Renal cortical epithelial cell (primary cell): Measurements from ENCODE around the gene RASA3. TPM values are rescaled to one million over a fixed set of nuclear protein-coding genes. Genes with fewer than 3 reads are reported as not detected.
"Not testable (repeated sequence)": the region's sequence is repeated elsewhere in the genome, so short reads cannot be mapped to it uniquely, and the experiment has no call there.

Source experiments
- DNase-seq: peaks from one replicate; pipeline ENCODE4 v3.0.0-alpha.2; 2011; ENCODE audit warnings: low read depth
- total RNA-seq: library from RNA; depleted of rRNA; stranded (reverse); fragments of >200 nt; gene quantifications from 2 replicates; pipeline ENCODE4 v1.2.3, GENCODE V29; 2014

Gene RASA3
- total RNA-seq, 1 donor from 2014 or later, result 10.9 TPM

DNA sequence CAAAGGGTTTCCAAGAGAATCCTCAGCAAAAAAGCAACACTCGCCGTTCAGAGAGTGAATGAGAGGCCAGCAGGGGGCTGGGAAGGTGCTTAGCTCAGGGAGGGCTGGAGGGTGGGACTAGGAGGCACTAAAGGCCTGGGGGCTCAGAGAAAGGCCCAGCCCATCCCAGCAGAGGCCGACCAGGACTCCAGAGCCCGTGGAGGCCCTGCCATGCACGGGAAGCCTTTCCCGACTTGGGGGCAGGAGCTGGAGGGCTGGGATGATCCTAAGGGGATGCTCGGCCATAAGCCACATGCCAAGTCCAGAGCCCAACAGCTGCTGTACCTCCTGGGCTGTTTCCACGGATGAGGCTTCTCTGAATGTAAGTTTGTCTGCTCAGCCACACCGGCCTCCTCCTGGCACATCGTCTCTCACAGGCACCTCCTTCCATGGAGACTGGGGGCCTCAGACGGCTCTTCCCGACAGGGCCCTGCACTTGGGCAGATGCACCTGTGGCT, 19.5 kb downstream of the RASA3 start:
- no peak for DNase-seq

DNA sequence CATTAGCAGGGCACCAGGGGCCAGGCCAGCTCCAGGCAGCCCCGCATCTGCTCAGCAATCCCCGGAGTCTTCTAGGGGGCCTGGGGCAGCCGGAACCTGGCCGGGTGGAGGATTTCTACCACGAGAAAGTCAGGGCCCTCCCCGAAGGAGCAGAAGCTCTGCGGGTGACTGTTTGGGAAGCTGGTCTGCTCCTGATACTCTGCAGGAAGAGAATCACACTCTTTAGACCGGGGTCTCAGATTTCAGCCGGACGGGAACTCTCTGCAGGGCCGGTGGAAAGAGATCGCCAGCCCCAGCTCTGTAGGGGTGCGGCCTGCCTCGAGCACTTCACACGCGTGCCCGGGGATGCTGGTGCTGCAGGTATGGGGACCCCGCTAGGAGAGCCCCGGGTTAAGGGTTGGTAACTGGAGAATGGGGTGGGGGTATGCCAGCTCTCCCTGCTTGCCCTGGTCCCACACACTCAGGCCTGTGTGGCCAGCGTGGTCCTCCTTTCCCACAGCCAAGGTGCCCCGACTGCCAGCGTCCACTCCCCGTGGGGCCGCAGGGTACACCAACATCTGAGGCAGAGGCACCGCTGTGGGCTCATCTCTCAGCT, 20.1 kb downstream of the RASA3 start:
- DNase-seq, result no peak

DNA sequence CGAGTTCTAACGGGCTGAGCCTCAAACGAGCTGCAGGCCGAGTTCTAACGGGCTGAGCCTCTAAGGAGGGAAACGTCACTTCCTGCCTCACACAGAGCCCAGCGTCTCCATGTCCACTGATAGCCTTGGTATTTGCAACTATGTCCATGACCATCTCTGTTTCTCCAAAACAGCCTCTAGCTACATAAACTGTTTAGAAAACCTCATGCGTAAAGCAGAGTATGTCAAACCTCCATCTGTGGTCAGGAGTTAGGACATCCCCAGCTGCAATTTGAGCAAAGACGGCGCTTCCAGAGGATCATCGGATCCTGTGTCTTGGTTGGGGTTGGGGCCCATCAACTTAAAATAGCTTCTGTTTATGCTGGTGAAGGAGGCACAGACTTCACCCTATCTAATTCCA, 20.8 kb downstream of the RASA3 start:
- DNase-seq, result no peak

DNA sequence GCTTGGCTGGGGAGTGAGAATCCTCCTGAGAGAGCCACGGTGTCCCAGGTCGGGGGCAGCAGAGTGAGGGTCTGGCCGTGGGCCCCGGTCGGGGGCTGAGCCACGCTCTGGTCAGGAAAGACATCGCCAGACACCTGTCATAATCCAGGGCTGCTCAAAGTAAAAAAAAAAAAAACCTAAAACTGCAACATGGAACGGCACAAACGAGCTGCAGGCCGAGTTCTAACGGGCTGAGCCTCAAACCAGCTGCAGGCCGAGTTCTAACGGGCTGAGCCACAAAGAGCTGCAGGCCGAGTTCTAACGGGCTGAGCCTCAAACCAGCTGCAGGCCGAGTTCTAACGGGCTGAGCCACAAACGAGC, 21.6 kb downstream of the RASA3 start:
- DNase-seq, result not testable (repeated sequence)

DNA sequence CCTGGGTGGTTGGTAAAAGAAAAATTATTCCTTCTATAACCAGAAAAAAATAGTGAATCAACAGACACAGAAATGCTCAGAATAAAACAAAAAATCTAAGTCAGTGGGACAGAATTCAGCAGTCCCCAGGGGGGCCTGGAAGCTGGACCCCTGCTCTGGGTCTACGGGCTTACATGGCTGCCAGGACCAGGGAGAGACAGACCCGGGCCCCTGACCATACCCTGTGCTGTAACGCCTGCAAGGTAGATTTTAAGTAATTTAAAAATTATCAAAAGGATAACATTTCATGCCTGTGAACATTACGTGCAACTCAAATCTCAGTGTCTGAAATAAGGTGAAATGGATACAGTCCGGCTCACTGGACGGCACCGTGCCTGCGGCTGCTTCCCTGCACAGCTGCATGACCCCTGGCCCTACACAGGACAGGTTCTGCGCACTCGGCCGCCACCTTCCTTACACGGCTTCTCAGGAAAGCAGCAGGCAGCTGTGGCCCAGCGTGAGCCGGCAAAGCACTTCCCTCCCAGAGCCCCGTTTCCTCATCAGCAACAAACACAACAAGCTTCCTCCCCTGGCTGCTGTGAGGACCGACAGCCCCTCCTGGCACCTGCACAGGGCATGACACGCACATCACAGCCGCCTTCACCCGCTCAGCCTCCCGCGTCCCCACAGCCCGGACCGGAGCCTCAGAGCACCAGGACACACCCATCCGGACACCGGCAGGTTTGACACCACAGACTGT, 22.2 kb downstream of the RASA3 start:
- DNase-seq, result no peak

DNA sequence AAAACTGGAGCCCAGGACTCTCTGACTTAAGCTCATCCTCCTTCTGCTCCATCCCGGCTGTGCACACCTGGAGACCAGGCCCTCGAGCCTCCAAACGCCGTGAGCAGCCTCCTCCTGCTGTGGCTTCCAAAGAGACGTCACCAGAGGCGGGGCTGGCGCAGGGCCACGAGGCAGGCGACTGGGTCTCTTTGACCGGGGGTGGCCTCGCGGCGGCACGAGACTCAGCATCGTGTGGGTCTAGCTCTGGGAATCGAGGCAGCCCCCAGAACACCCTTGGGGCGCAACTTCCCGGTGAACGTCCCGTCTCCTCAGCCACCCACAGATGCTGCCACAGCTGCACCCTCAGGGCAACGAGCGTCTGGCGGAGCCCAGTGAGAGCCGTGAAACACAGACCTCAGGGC, 22.8 kb downstream of the RASA3 start:
- DNase-seq, result no peak

DNA sequence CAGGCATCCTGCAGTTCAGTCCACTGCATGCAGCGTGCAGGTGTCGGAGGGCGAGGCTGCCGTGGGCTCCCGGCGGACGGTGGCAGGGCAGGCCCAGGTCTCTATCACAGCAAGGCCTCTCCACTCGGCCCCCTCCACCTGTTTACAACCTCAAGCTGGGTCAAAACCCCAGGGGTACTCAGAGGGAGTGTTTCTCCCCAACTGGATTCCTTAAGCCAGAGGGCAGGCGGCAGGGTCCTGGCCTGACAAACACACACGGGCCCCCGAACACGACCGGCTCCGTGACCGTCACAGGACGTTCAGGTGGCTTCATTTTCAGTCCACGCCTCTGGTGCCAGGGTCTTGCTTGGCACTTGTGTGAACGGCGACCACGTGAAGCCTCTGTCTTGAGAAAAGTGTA, 23.5 kb downstream of the RASA3 start:
- DNase-seq, result no peak

DNA sequence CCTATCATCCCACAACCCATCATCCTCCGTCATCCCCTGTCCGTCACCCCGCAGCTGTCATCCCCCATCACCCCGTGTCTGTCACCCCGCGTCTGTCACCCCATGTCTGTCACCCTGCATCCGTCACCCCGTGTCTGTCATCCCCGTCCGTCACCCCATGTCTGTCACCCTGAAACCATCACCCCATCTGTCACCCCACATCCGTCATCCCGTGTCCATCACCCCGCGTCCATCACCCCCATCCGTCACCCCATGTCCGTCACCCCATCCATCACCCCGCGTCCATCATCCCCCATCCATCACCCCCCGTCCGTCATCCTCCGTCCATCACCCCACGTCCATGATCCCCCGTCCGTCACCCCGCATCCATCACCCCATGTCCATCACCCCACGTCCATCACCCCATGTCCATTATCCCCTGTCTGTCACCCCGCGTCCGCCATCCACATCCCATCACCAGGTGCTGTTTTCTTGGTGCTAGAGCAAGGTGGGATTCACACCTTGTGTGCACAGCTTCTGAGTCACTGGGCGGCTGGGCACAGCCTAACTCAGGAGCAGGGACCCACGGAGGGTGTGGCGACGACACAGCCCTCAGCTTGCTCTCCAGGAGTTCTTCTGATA, 24.2 kb downstream of the RASA3 start:
- DNase-seq, result no peak

DNA sequence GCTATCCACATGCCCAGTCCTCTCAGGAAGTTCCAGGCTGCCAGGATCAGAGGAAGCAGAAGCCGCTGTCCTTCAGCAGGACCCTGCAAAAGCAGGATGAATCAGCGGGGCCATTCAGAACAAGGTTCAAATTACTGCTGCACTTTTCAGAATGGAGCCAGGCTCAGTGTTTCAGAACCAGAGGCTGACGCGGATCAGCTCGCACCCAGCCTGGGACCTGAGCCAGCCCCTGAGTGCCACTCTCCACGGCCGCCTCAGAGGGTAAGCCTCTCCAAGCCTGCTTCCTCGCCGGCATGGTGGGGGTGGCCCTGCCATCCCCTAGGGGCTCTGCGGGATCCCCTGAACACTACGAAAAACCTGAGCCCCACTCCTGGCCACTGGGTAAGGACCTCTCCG, 24.7 kb downstream of the RASA3 start:
- DNase-seq, result no peak

DNA sequence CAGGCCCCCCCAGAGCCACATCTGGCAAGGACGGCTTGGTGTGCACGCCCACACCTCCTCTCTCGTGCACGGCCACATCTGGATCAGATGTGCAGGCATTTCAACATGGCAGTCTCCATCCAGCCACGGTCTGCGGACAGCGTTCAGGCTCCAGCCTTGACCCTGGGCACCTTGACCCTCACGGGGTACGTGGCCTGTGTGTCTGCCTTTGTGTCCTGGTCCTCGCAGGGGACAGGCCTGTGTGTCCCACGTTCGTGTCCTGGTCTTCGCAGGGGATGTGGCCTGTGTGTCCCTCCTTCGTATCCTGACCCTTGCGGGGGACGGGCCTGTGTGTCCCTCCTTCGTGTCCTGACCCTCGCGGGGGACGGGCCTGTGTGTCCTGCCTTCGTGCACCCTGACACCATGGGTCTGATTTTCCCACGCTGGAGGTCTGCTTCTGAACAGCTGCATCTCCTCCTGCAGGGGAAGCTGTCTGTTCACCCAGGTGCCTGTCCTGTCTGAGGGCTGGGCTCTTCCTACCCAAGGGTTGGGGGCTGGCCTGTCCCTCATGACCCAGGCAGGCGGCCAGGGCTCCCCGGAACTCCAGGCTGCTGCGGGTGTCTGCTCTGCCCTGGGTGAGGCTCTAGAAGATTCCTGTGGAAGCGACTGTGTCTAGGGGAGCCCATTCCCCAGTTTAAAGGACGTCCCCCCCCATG, 25.3 kb downstream of the RASA3 start:
- DNase-seq, result no peak

DNA sequence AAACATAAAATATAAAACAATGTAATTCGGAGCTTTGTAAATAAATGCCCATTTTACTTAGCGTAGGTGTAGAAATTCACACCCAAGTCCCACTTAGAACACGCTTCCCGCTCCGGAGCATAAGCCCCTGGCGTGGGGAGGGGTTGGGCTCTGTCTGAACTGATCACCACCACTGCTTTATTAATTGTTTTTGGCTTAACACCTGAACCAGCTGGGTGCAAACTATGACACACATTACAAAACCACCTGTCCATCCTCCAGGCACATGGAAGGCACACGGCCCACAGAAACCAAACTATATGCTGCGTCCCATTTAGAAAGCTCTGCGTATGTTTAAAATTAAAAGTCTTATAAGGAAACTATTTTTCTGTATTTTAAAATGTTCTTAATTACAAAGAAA, 25.9 kb downstream of the RASA3 start:
- no peak for DNase-seq

DNA sequence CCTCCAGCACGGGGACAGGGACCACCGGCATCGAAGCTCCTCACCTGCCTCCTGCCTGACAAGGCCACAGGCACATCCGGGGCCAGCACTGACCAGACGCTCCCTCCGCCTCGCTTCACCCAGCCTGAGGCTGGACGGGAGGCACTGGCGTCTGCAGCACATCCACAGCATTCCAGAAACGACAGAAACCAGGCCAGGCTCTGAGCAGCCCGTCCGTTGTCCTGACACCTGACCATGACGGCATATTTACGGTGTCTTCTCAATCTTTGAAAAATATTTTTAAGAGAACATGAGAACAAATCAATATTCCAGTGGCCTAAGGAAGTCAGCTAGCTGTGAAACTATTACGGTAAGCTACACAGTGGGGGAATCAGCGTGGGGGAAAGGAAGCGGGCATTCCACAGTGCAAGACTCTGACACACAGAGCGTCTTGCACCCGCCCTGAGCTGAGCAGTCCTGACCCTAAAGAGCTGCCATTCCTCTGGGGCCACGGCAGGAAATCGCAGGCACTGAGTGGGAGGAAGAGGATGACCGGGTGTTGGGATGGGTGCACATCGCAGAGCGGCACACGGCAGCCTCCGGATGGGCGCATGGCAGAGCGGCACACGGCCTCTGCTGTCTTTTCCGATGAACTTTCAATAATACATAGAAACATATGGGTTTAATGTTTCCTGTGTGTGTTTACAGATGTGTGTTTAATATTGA, 26.8 kb downstream of the RASA3 start:
- DNase-seq, result no peak

DNA sequence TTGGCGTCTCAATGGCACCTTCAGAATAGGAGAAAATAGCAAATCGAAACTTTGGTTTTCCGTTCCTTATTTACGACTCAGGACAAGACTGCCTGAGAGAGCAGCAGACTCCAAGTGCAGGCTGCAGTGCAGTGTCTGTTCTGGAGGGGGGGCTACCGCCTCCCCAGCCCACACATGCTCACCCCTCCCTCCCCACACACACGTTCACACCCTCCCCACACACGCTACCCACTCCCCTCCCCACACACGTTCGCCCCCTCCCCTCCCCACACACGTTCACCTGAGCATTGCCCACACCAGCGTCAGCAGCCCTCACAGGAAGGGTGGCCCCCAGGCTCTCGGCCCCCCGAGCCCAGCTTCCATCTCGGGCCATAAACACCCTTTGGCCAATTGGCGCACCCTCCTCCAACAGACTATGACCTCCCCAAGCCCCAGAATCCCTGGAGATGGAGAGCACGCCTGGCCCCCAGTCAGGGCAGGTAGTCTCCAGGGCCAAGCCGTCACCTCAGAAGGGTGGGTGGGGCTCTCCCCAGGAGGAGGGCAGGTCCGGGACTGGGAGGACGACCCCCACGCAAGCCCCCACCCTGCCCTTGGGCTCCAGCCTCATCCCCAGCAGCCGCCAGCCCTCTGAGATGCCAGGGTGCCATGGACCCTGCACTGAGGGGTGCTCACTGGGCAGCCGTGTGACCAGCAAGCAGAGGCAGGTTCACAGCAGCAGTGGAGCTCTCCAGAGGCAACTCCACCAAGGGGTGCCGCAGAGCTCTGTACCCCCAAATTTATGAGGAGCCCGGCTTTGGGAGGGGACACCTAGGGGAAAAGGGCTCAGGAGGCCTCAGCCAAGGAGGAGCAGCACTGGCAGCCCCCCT, 27.5 kb downstream of the RASA3 start:
- no peak for DNase-seq

DNA sequence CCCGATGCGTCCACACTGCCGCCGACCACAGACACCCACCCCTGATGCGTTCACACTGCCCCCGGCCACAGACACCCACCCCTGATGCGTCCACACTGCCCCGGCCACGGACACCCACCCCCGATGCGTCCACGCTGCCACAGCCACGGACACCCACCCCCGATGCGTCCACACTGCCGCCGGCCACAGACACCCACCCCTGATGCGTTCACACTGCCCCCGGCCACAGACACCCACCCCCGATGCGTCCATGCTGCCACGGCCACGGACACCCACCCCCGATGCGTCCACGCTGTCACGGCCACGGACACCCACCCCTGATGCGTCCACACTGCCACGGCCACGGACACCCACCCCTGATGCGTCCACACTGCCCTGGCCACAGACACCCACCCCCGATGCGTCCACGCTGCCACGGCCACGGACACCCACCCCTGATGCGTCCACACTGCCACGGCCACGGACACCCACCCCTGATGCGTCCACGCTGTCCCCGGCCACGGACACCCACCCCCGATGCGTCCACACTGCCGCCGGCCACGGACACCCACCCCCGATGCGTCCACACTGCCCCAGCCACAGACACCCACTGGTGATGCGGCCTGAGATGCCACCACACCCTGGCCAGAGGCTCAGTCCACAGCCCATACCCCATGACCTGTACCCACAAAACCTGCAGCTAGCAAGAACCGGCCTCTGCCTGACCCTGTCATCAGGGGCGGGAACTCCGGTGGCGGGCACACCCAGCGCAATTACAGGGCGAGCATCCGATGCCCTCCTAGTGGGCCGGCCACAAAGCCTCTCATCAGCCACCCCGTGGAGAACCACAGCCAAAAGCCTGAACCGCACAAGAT, 28.4 kb downstream of the RASA3 start:
- DNase-seq, result no peak

DNA sequence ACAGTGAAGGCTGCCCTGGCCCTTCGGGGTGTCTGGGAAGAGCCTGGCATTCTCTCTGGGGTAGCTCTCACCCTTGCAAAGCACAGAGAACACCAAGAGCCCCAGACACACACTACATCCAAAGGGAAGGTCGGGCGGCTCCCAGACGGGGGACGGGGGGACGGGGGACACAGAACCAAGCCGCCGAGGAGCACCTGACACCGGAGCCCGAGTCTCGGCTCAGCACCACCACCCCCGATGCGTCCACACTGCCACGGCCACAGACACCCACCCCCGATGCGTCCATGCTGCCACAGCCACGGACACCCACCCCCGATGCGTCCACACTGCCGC, 29.2 kb downstream of the RASA3 start:
- not testable (repeated sequence) for DNase-seq

DNA sequence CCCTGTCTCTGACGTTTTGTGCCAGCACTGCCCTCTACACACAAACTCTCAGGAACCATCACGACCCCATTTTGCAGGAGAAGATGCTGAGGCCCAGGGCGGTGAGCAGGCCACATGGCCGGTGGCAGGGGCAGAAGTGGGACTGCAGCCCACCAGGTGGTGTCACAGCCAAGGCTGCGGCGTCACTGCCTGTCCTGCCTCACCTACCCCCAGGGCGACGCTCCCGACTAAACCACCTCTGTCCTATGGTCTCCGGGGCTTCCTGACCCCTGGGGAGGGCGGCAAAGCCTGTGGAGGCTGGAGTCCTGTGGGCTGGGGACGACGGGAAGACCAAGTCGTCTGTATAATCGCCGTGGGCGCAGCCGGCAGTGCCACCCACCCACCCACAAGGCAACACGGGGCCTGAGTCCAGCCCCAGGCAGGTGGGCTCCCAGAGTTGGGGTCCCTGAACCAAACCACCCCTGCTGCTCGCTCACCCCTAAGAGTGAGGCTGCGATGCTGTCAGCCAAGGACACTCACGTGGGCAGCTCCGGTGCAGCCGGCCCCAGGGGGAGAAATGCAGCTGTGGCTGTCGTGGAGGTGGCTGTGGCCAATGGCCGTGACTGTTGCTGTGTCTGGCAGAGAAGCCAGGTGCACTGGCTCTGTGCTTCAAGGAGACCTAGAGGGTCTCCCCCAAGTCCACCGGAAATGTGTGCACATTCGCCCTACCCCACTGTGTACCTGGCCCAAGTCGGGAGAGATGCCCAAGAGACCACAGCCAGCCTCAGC, 29.7 kb downstream of the RASA3 start:
- no peak for DNase-seq

DNA sequence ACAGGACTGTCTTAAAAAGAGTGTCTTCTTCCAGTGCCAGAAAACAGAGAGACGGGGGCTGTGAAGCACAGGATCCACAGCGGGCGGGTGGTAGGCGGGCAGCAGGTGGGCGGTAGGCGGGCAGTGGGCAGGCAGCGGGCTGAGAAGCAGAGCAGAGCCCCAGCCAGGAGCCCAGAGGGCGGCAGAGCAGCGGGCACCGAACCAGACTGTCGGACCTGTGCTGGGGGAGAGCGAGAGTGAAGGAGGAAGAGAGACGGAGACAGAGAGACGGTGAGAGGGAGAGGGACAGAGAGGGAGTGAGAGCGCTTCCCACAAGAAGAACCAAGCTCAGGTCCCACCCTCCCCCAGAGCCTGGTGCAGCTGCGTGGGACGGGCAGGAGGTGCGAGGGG, 30.3 kb downstream of the RASA3 start:
- no peak for DNase-seq

DNA sequence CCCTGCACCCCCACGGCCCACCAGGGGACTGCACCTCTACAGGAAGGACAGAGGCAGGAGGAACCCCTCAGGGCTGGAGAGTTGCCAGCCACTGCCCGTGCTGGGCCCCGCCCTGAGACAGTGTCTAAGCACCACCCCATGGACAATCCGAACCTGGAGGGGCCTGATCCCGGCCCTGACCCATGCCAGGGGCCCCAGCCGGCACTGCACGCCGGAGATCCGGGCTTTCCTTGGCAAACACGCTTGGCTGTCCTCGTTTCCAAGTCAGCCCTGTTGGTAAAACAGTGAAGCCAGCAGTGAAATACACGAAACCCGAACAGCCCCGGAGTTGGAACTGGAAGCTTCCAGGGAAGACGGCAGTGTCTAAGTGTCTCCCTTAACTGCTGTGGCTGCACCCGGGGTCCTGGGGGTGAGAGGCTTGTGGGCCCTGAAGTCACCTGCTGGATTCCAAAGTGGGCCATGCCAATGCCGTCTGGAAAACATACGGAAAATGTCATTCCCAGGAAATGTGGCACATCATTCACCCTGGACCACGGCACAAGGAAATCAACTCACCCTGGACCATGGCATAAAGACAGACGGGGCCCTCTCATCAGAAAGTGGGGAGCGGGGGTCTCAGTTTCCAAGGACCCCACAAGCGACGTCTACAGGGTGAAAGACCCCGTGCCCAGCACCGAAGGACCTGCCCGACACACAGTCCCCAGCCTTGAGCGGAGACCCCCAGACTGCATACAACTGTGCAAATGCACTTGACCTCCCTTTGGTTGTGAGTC, 30.9 kb downstream of the RASA3 start:
- DNase-seq, result no peak
